Measurements from ENCODE around the gene ZNF76.

Gene ZNF76

GRCh38 chr6:35259194-35259947 is at the start of gene ZNF76:
Gene ZNF76 (plus strand): TSS chr6:35259735. CDS start chr6:35281152, 21,417 bp downstream.
- H3K9ac ChIP-seq = peak within 1 kb of the TSS; percentile 96
- H3K4me1 ChIP-seq = peaks cover 41% of the 10 kb centered on the region
- H4K20me1 ChIP-seq = peaks cover 9% of the 10 kb centered on the region; the same call in 1 of the 2 replicates
- 0 out of 2 replicates have a peak, but pooled peaks cover under 1% of the 10 kb centered on the region for H3K36me3 ChIP-seq
- H3K9me3 ChIP-seq = no peaks in the 10 kb centered on the region
- H3K27me3 ChIP-seq = no peaks in the 10 kb centered on the region
- H3K27ac ChIP-seq = peak within 1 kb of the TSS; percentile 97
- H3K4me2 ChIP-seq = peak within 1 kb of the TSS; percentile 95
- H3K4me3 ChIP-seq = peak within 1 kb of the TSS; percentile 87
- TF ChIP-seq Cebpa-rat (IDR thresholded peaks at IDR 0.05) = no peak

GRCh38 chr6:35213298-35213791 is 46.2 kb upstream of the ZNF76 start:
- peaks cover 44% of the 10 kb centered on the region for H3K4me1 ChIP-seq
- no peaks in the 10 kb centered on the region for H3K9me3 ChIP-seq
- no peak overlapping the region for H3K4me3 ChIP-seq
- H3K27me3 ChIP-seq = peaks cover 73% of the 10 kb centered on the region
- peak overlapping the region; percentile 96 for H3K4me2 ChIP-seq
- no peaks in the 10 kb centered on the region for H3K36me3 ChIP-seq
- H3K27ac ChIP-seq = no peak overlapping the region
- H4K20me1 ChIP-seq = peaks cover 57% of the 10 kb centered on the region
- H3K9ac ChIP-seq = no peak overlapping the region
- TF ChIP-seq Cebpa-rat (IDR thresholded peaks at IDR 0.05) = no peak

GRCh38 chr6:35213824-35214756 is 45.4 kb upstream of the ZNF76 start, which contains the start of gene SCUBE3:
Gene SCUBE3 (plus strand): TSS chr6:35213956. CDS start chr6:35214419, 463 bp downstream.
- no peak for TF ChIP-seq Cebpa-rat (IDR thresholded peaks at IDR 0.05)
- Histone ChIP-seq H3K27ac (no peak within 1 kb of the TSS), H3K27me3 (peaks cover 79% of the 10 kb centered on the region), H3K4me3 (peak within 1 kb of the TSS; percentile 65), H3K4me1 (peaks cover 44% of the 10 kb centered on the region), H3K4me2 (peak within 1 kb of the TSS; percentile 96), H4K20me1 (peaks cover 64% of the 10 kb centered on the region), H3K36me3 (no peaks in the 10 kb centered on the region), H3K9me3 (no peaks in the 10 kb centered on the region), H3K9ac (peak within 1 kb of the TSS; percentile 55; the same call in 1 of the 2 replicates)

DNA sequence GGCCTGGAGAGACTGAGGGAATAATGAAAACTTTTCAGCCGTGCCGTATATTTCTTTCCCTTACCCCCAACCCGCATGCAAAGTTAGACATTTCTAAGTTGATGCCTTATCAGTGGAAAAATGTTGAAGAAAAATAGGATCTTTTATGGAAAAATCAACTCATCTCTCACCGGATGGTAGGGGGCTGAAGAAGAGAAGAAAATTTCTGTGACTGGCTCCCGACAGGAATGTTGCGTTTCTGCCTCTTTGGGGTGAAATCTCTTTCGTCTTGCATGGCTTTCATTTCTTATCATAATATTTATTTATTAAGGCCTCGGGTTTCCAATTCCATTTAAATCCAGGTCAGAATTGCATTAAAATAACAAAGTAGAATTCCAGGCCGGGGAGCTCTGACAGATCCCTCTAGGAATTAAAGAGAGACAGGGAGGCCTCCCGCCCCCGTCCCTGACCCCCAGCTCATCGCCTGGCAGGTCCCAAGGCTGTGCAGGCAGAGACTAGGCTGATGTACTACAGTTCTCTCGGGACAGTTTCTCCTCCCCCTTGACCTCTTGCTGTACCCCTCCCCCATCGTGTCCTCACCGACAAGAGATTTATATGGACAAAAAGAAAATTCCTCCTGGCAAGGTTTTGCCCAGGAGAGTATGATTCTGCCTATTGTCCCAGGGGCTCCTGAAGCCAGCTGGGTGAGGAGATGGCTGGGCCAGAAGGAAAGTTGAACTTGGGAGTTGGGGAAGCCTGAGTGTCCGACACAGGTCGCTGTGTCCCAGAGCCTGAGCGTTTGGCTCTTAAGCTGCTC is 44.5 kb upstream of the ZNF76 start:
- H3K9me3 ChIP-seq = no peaks in the 10 kb centered on the region
- peaks cover 79% of the 10 kb centered on the region for H3K27me3 ChIP-seq
- no peak overlapping the region for H3K4me3 ChIP-seq
- H3K27ac ChIP-seq = no peak overlapping the region
- no peak overlapping the region for H3K4me2 ChIP-seq
- no peaks in the 10 kb centered on the region for H3K36me3 ChIP-seq
- H3K9ac ChIP-seq = no peak overlapping the region
- H4K20me1 ChIP-seq = peaks cover 69% of the 10 kb centered on the region
- peaks cover 50% of the 10 kb centered on the region for H3K4me1 ChIP-seq
- no peak for TF ChIP-seq Cebpa-rat (IDR thresholded peaks at IDR 0.05)

- Histone ChIP-seq H3K27ac (no peak overlapping the region), H3K4me3 (no peak overlapping the region), H3K36me3 (no peaks in the 10 kb centered on the region), H4K20me1 (peaks cover 71% of the 10 kb centered on the region), H3K9me3 (no peaks in the 10 kb centered on the region), H3K4me1 (peaks cover 57% of the 10 kb centered on the region), H3K27me3 (peaks cover 79% of the 10 kb centered on the region), H3K9ac (no peak overlapping the region), H3K4me2 (no peak overlapping the region)
- no peak for TF ChIP-seq Cebpa-rat (IDR thresholded peaks at IDR 0.05)
These were observed 43.7 kb upstream of the ZNF76 start for GRCh38 chr6:35215665-35216411.

DNA sequence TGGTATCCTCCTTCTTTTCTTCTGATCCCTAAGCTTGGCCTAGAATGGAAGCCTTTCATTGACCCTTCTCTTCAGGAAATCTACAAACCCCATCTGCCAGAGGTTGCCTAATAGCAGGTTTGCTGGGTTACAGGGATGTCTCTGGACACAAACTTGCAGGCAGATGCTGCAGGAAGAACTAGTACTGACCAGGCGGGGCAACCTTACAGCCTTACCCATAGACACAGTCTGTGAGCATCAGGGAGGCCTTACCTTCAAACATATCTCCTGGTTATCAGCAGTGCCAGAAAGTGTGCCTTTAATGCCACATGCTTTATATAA is 43.2 kb upstream of the ZNF76 start:
- TF ChIP-seq Cebpa-rat (IDR thresholded peaks at IDR 0.05) = no peak
- H3K4me3 ChIP-seq = no peak overlapping the region
- H3K27me3 ChIP-seq = peaks cover 73% of the 10 kb centered on the region
- H3K4me2 ChIP-seq = no peak overlapping the region
- no peak overlapping the region for H3K9ac ChIP-seq
- H3K27ac ChIP-seq = no peak overlapping the region
- H3K9me3 ChIP-seq = no peaks in the 10 kb centered on the region
- H4K20me1 ChIP-seq = peaks cover 76% of the 10 kb centered on the region
- no peaks in the 10 kb centered on the region for H3K36me3 ChIP-seq
- H3K4me1 ChIP-seq = peaks cover 61% of the 10 kb centered on the region

DNA sequence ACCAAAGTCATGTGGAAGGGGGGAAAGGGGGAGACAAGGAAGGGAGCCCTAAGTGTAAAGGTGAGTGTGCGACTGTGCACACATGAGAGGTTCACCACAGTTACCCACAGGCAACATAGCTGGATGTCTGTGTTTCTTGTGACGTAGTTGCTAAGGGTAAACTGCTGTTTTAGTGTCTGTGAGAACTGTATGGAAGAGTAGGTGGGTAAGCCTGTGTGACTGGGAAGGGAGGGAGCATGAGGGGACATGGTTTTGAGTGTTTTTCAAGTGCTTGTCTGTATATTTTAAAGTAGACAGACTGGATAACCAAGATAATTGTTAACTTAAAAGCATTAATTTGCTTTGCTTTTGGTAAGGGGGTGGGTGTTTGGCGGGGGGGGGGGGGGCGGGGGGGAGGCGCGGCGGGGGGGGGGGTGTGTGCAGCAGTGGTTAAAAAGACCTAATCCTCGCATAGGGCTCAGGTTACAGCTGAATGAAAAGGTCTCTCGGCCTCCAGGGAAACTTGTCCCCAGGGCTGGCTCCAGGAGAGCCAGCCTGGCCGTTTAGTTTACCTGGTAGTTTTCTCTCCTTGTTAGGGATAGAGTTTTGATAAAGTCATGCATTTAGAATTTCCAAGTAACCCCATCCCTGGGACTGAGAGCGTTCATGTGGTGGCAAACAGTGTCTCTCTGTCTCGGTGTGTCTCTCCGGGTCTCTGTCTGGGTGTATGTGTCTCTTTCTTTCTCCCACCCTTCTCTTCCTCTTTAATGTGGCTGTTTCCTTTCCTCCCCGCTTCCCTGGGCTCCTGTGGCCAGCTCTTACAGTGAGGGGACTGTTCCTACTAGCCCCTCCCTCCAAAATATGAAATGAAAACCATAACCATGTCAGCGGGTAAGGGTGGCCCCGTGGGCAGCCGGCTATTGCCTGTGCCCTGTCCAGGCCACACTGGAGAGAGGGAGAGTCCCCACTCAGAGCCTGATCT is 42.4 kb upstream of the ZNF76 start:
- no peak overlapping the region for H3K9ac ChIP-seq
- TF ChIP-seq Cebpa-rat (IDR thresholded peaks at IDR 0.05) = no peak
- H3K9me3 ChIP-seq = no peaks in the 10 kb centered on the region
- no peak overlapping the region for H3K4me3 ChIP-seq
- peaks cover 66% of the 10 kb centered on the region for H3K27me3 ChIP-seq
- H3K4me2 ChIP-seq = peak overlapping the region; percentile 34
- H3K27ac ChIP-seq = no peak overlapping the region
- H4K20me1 ChIP-seq = peaks cover 77% of the 10 kb centered on the region
- H3K4me1 ChIP-seq = peaks cover 61% of the 10 kb centered on the region
- no peaks in the 10 kb centered on the region for H3K36me3 ChIP-seq

GRCh38 chr6:35218021-35218420 is 41.5 kb upstream of the ZNF76 start:
- Histone ChIP-seq H4K20me1 (peaks cover 69% of the 10 kb centered on the region), H3K27ac (no peak overlapping the region), H3K27me3 (peaks cover 57% of the 10 kb centered on the region), H3K4me1 (peaks cover 53% of the 10 kb centered on the region), H3K4me3 (no peak overlapping the region), H3K36me3 (no peaks in the 10 kb centered on the region), H3K9ac (no peak overlapping the region), H3K4me2 (peak overlapping the region; percentile 34; the same call in 1 of the 2 replicates), H3K9me3 (no peaks in the 10 kb centered on the region)
- no peak for TF ChIP-seq Cebpa-rat (IDR thresholded peaks at IDR 0.05)

All from BLaER1 (cell line).